Measurements from ENCODE around the gene XPO6. TPM values are rescaled to one million over a fixed set of nuclear protein-coding genes. Genes with fewer than 3 reads are reported as not detected.

XPO6 gene
- total RNA-seq, 1 donor from 2014 or later: 71.6 TPM

DNA sequence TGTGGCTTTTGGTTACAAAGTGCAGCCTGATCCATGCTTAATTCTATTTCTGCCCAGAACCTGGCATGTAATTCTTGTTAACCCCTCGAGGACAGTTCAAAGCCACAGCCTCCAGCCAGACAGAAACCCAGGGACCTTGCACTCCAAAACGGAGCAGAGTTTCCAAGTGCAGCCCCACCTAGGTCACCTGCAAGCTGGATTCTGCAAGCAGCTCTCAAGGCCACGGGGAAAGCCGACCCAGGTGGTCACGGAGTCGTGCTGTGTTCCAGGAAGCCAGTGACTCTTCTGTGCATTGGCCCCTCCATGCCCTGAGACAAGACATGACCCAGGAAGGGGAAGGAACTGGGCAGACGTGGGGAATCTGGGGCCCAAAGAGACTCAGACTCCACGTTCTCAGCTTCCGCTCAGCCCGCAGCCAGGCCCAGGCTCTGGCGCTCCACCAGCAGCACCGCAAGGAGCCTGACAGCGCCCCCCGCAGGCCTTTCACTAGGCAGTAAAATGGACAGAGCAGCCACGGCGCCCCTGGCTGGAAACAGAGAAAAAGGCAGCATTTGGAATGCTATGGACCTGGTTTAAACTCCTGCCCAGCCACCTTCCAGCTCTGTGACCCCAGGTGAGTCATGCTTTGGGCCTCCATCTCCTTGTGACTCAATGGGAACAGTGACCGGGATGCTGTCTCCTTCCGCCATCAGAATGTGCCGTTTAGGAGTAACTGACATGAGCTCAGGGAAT is 121.0 kb downstream of the XPO6 start:
- no peak overlapping the region for H3K4me2 ChIP-seq
- H3K9me3 ChIP-seq (ENCODE audit: low read depth): no peaks in the 10 kb centered on the region
- peaks cover 22% of the 10 kb centered on the region for H3F3A ChIP-seq (ENCODE audit: low read depth)
- H3K4me3 Mint-ChIP-seq: no peak overlapping the region
- H2AFZ ChIP-seq (replicated peaks): no peak overlapping the region
- no peaks in the 10 kb centered on the region for H3K79me2 ChIP-seq (ENCODE audit: low read depth)
- H3K36me3 Mint-ChIP-seq: no peaks in the 10 kb centered on the region
- H4K20me1 ChIP-seq (ENCODE audit: low read depth): peaks cover 9% of the 10 kb centered on the region
- H3K9ac ChIP-seq: no peak overlapping the region
- H3K27ac ChIP-seq: no peak overlapping the region
- TF ChIP-seq, protein P1, sequence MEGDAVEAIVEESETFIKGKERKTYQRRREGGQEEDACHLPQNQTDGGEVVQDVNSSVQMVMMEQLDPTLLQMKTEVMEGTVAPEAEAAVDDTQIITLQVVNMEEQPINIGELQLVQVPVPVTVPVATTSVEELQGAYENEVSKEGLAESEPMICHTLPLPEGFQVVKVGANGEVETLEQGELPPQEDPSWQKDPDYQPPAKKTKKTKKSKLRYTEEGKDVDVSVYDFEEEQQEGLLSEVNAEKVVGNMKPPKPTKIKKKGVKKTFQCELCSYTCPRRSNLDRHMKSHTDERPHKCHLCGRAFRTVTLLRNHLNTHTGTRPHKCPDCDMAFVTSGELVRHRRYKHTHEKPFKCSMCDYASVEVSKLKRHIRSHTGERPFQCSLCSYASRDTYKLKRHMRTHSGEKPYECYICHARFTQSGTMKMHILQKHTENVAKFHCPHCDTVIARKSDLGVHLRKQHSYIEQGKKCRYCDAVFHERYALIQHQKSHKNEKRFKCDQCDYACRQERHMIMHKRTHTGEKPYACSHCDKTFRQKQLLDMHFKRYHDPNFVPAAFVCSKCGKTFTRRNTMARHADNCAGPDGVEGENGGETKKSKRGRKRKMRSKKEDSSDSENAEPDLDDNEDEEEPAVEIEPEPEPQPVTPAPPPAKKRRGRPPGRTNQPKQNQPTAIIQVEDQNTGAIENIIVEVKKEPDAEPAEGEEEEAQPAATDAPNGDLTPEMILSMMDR (IDR thresholded peaks at IDR 0.05): peak; percentile 62
- no peak for TF ChIP-seq EZH2phosphoT487 (IDR thresholded peaks at IDR 0.05)
- no peak overlapping the region for H3K4me3 ChIP-seq
- peaks cover 4% of the 10 kb centered on the region for H3K4me1 Mint-ChIP-seq
- H3K4me1 ChIP-seq: peaks cover 12% of the 10 kb centered on the region
- DNase-seq (ENCODE audit: low spot score): peak; percentile 66
- no peaks in the 10 kb centered on the region for H3K36me3 ChIP-seq
- no peaks in the 10 kb centered on the region for H3K27me3 Mint-ChIP-seq (ENCODE audit: insufficient read depth, low read depth)
- H3K27ac Mint-ChIP-seq: no peak overlapping the region
- H3K27me3 ChIP-seq: no peaks in the 10 kb centered on the region
- H3K9me3 Mint-ChIP-seq: no peaks in the 10 kb centered on the region

DNA sequence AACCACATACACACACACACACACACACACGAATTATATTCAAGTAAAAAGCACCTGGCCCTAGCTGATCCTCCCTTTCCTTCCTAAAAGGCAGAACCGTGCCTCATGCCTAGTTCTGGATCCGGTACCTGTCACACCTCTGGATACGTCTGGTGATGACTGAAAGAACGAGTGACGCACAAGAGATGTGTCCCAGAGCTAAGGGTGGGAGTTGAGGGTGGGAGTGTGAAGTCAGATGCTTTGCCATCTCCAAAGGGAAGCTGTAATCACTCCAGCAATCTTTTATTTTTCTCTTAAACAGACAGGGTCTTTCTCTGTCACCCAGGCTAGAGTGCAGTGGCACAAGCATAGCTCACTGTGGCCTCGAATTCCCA is 121.8 kb downstream of the XPO6 start:
- Mint-ChIP-seq H3K9me3 (no peaks in the 10 kb centered on the region), H3K27me3 (ENCODE audit: insufficient read depth, low read depth) (no peaks in the 10 kb centered on the region), H3K4me1 (peaks cover 10% of the 10 kb centered on the region), H3K27ac (no peak overlapping the region), H3K4me3 (no peak overlapping the region), H3K36me3 (no peaks in the 10 kb centered on the region)
- H3K4me3 ChIP-seq: no peak overlapping the region
- H3K9ac ChIP-seq: no peak overlapping the region
- no peak overlapping the region for H2AFZ ChIP-seq (replicated peaks)
- TF ChIP-seq EZH2phosphoT487 (IDR thresholded peaks at IDR 0.05): no peak
- TF ChIP-seq EZH2 (IDR thresholded peaks at IDR 0.05): no peak
- TF ChIP-seq, protein P1 (IDR thresholded peaks at IDR 0.05): no peak
- no peak overlapping the region for H3K27ac ChIP-seq
- H3K4me1 ChIP-seq: peaks cover 12% of the 10 kb centered on the region
- peaks cover 22% of the 10 kb centered on the region for H3F3A ChIP-seq (ENCODE audit: low read depth)
- no peaks in the 10 kb centered on the region for H3K27me3 ChIP-seq
- H3K4me2 ChIP-seq: no peak overlapping the region
- H4K20me1 ChIP-seq (ENCODE audit: low read depth): peaks cover 9% of the 10 kb centered on the region
- DNase-seq (ENCODE audit: low spot score): no peak
- no peaks in the 10 kb centered on the region for H3K36me3 ChIP-seq
- no peaks in the 10 kb centered on the region for H3K9me3 ChIP-seq (ENCODE audit: low read depth)
- H3K79me2 ChIP-seq (ENCODE audit: low read depth): no peaks in the 10 kb centered on the region

- H3K9ac ChIP-seq: no peak overlapping the region
- TF ChIP-seq, protein P1 (IDR thresholded peaks at IDR 0.05): no peak
- TF ChIP-seq EZH2 (IDR thresholded peaks at IDR 0.05) (no peak), EZH2phosphoT487 (IDR thresholded peaks at IDR 0.05) (no peak)
- DNase-seq (ENCODE audit: low spot score): no peak
- H3K9me3 ChIP-seq (ENCODE audit: low read depth): no peaks in the 10 kb centered on the region
- H3K4me1 ChIP-seq: peaks cover 12% of the 10 kb centered on the region
- no peaks in the 10 kb centered on the region for H3K79me2 ChIP-seq (ENCODE audit: low read depth)
- no peak overlapping the region for H3K27ac ChIP-seq
- H3K4me3 Mint-ChIP-seq: no peak overlapping the region
- peaks cover 14% of the 10 kb centered on the region for H3K4me1 Mint-ChIP-seq
- H3K9me3 Mint-ChIP-seq: no peaks in the 10 kb centered on the region
- H3K4me2 ChIP-seq: no peak overlapping the region
- peaks cover 22% of the 10 kb centered on the region for H3F3A ChIP-seq (ENCODE audit: low read depth)
- H2AFZ ChIP-seq (replicated peaks): no peak overlapping the region
- H3K36me3 ChIP-seq: no peaks in the 10 kb centered on the region
- no peak overlapping the region for H3K27ac Mint-ChIP-seq
- no peaks in the 10 kb centered on the region for H3K27me3 Mint-ChIP-seq (ENCODE audit: insufficient read depth, low read depth)
- H3K27me3 ChIP-seq: no peaks in the 10 kb centered on the region
- H3K36me3 Mint-ChIP-seq: no peaks in the 10 kb centered on the region
- no peak overlapping the region for H3K4me3 ChIP-seq
- H4K20me1 ChIP-seq (ENCODE audit: low read depth): peaks cover 9% of the 10 kb centered on the region
These were observed 122.4 kb downstream of the XPO6 start for GRCh38 chr16:28089205-28089991.
